ENCODE results near the gene FBXL16.

DNA sequence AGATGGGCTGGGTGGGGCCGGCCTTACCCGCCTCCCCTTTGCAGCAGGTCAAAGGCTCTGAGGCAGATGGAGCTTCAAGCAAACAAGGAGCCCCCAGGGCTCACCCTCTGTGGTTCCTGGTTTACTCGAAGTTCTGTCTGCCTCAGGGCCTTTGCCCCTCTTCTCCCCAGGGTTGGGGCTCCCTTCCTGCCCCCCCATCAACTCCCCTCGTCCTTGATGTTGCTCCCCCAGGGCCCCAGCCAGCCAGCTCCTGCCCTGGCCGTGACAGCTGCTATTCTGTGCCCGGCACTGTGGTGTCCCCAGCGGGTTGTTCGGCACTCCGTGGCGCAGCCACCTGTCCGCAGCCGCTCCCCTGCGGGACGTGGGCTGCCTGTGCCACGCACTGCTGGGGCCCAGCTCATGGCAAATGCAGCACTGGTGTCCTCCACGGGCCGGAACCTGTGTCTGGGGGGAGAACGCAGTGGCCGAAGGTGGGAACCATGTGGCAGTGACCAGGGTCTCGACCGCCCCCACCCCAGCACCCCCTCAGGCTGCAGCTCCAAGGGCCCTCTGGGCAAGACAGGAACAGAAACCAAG is 5.0 kb upstream of the FBXL16 start:
- TF ChIP-seq EZH2phosphoT487 (IDR thresholded peaks at IDR 0.05; ENCODE audit: low read length): no peak
- TF ChIP-seq, protein P1, sequence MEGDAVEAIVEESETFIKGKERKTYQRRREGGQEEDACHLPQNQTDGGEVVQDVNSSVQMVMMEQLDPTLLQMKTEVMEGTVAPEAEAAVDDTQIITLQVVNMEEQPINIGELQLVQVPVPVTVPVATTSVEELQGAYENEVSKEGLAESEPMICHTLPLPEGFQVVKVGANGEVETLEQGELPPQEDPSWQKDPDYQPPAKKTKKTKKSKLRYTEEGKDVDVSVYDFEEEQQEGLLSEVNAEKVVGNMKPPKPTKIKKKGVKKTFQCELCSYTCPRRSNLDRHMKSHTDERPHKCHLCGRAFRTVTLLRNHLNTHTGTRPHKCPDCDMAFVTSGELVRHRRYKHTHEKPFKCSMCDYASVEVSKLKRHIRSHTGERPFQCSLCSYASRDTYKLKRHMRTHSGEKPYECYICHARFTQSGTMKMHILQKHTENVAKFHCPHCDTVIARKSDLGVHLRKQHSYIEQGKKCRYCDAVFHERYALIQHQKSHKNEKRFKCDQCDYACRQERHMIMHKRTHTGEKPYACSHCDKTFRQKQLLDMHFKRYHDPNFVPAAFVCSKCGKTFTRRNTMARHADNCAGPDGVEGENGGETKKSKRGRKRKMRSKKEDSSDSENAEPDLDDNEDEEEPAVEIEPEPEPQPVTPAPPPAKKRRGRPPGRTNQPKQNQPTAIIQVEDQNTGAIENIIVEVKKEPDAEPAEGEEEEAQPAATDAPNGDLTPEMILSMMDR (IDR thresholded peaks at IDR 0.05; ENCODE audit: low read length): no peak
